AG20443 (cell line): ENCODE results near the gene SCFD2.
A peak's percentile ranks its signal among the peaks of the same experiment; 100 is the strongest.

Experiments used
- DNase-seq: peaks from one replicate; pipeline ENCODE4 v3.0.0; 2012; ENCODE audit warnings: low spot score, mixed read lengths

SCFD2 gene

DNA sequence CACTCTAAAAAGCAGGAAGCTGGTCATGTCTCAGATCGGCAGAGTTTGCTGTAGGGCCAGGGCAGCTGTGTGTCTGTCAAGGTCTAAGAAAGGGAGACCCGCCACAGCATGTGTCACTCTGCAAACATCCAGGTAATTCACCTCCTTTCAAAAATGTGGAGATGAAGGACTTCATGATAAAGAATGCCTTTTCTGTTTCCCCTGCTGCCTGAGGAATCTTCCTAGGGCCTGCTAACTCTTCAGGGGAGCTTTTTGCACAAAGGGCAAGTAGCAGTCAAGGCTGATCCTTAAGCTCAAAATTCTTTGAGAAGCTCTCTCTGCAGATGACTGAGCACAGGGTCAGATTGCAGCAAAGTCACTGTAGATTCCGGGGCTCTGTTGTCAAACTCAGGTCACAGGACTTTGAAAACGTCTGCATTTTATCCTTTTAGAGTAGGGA lies 482.7 kb downstream of the SCFD2 start:
- no peak for DNase-seq

DNA sequence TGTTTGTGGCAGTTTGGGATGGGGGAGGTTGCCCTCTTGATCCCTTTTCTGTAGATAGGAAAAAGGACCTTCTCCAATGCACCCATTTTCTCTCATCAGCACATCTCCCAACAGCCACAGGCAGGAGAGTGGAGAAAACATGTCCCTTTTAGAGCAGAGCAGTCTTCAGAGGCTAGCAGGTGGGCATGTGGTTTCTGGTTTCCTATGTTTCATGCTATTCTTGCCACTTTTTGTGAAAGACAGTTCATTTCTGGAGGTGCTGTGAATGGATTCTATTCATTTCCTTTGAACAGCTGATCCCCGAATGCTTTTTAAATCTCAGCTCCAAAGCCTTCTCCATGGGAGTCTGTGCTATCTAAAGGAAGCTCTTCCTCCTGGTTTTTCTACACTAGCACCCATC lies 484.9 kb downstream of the SCFD2 start:
- no peak for DNase-seq

DNA sequence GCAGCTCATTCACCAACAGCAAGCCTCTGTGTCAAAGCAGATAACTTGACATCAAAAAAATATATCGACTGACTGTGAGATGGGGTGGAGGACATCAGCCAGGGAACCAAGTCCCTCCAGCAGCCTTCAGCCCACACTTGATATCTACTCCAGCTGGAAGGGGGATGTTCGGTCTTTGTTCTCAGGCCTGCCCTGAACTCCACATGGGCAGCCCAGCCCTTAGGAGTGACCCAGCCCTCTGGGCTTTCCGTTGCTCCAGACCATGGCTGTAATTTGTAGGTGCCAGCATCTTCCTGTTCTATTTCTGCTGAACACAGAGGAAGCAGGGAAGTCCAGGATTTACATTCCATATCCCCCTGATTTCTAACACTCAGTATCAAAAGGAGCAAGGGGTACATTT lies 486.4 kb downstream of the SCFD2 start:
- no peak for DNase-seq

DNA sequence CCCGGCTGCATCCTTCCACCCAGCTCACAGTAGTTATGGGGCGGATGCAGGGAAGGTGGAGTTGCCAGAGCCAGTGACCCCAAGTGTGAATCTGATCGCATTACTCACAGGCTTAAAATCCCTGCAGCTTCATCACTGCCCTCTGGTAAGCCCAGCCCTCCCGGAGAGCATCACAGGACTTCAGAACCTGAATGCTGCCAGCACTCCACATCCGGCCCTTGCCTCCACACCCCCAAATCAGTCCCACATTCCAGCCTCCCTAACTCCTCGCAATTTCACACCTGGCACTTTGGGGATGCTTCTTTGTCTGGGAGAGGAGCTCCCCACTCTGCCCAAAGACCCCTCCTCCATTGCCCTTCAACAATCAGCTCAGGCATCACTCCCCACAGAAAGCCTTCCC lies 488.2 kb downstream of the SCFD2 start:
- no peak for DNase-seq

DNA sequence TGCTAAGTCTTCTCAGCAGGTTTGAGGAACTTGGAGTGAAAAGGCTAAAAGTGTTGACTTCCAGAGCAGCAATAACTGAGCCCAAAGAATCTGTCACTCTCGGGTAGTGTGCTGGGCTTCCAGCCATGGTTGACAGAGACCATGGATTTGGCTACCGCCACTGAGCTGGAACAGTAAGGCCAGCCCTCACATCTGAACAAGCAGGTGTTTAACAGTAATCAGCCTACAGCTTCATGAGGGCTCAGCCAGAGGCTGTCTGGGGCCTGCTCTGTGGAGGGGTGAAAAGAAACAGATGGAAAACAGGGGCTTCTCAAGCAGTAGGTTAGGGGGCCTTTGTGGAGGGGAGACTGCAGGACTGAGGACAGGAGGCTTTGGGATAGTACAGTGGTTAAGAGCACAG lies 488.8 kb downstream of the SCFD2 start:
- no peak for DNase-seq

DNA sequence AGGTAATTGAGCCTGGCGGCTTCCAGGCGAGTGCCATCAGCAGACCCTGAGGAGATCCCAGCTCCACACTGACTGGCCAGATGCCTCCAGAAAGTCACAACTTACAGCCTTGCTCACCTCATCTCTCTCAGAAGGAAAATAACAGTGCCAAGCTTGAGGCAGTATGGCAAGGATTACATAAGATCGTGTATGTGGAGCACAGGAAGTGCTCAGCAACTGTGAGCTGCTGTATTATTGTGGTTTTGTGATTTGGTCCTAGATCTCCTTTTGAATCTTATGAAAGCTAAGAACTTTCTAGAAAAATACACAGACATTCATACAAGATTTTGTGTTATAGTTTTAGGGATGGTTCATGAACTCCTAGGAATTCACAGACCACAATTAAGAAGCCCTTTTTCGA lies 489.8 kb downstream of the SCFD2 start:
- DNase-seq: no peak

DNA sequence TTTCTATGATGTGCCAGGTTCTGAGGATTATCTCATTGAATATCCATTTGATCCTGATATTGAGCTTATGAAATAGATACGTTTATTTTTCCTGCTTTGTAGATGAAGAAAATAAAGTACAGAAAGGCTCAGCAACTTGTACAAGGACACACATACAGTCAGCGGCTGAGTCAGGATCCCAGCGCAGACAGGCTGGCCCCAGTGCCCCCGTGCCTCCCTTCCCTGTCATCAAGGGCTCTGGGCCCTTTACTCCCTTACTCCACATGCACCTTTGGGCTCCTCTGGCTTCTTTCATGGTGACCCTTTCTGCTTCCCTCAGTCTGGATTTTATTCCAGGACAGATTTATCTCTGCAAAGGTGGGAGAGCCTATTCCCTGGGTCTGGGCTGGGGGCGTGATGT lies 490.9 kb downstream of the SCFD2 start:
- no peak for DNase-seq

DNA sequence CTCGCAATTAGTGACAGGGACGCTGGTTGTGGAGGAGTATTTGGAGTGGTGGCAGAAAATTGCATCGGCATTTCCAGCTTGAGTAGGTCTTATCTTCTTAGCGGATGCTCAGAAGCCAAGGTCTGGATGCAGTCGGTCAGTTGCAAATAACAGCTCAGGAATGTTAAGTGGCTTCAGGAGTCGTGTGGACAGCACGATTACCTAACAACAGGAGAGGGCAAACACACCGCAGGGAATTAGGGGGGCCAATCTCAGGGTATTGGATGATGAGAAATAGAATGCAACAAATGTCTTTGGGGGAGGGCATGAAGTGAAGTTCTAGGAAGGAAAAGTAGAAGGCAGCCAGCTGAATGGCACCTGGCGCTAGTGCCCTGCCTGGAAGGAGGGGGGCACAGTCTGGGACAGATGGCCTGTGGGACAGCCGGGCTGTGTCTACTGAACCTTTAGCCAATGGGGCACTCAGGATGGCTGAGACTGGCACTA lies 492.0 kb downstream of the SCFD2 start:
- DNase-seq: no peak

DNA sequence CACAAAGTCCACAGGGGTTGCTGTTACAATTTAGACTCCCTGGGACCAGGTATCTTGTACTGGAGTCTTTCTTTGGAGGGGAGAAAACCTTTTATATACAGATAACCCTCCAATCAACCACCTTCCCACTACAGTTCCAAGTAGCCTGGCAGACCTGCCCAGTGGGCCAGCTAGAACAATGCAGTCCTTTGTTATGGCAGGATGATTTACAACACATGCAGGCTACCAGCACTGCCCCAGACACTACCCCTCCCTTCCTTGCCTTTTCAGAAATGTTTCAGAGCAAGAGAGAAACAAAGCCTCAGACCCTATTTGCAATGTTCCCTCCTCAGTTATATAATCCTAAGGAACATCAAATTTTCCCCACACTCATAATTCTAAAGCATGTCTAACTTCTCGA lies 492.7 kb downstream of the SCFD2 start:
- no peak for DNase-seq

DNA sequence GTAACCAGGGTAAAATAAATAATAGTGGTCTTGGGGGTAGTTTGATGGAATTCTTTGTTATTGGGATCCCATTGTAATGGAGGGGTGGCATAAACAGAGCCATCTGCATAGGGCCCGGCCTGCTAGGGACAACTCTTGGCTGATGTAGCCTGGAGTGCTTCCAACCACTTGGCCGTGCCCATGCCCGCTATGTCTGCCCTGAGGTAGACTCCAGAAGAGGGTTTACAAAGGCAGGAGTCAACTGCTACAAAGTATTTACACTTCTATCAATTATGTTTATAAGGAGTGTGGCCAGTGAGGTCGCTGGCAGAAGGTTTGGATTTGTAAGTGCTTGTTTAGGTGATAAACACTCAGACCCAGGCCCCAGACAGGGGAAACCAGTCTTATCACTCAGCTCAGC lies 495.6 kb downstream of the SCFD2 start:
- DNase-seq: no peak

DNA sequence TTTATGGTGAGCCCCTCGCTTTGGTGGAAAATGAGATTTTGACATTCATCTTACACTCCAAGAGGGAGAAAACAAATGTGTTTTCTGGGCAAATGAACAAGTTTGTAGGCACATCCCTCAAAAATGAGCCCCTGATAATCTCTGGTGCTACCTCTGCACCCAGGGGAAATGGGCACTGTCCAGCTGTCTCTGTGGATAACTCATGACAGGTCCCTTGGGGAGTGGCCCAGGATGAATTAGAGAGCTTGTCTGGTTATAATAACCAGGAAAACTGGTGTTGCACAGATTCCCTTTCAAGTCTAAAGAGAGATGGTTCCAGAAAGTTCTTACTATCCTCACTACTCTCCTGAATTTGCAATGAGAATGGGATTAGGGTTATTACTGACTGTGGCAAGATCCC lies 496.2 kb downstream of the SCFD2 start:
- DNase-seq: no peak

DNA sequence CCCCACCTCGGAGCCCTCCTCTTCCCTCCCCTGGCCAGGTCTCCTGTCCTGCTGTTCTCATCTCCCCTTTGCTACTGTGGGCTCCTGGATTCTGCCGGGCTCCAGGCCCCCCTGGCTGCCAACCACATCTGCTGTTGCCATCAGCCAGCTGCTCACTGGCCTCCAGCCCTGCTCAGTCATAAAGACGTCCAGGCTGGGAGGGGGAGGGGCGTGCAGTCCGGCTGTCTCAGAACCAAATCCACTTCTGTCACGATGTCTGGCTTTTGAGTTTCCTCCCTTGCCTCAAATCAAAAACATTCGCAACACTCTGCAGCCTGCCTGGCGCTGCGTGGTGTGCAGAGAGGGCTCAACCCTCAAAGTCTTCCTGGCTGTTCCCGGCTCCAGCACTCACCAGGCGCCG lies 496.7 kb downstream of the SCFD2 start:
- DNase-seq: peak; percentile 78

DNA sequence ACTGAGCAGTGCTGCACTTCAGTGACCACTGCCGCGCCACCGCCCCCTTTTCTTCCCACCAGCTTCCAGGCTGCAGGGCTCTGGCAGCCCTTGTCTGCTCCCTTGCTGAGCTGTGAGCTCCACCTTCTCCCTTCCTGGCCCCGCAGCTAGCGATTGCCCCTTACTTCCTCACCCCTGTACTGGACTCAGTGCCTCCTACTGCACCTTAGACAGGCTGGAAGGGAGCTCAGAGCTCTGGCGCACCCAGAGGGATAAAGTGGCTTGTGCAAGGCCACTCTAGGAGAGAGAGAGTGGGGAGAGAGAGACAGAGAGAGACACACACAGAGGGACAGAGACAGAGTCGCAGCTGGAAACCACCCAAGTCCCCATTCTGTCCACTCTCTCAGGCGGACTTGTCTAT lies 497.7 kb downstream of the SCFD2 start:
- DNase-seq: no peak

DNA sequence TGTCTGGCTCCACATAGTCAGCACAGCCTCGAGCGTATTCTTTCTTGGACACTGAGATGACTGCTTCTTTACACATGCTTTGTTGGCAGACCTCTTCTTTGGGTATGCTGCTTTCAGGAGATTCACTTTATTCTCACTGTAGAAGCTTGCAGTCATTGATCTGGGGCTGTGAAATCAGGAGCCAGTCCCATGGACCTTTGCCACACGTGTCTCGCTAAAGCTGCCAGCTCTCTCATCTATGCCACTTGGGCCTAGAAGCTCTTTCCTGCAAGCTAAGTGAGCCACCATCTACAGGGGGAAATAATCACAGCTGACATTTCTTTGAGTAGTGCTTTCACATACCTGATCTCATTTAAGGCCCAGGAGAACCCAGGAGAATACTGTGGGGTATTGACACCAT lies 498.7 kb downstream of the SCFD2 start:
- no peak for DNase-seq

DNA sequence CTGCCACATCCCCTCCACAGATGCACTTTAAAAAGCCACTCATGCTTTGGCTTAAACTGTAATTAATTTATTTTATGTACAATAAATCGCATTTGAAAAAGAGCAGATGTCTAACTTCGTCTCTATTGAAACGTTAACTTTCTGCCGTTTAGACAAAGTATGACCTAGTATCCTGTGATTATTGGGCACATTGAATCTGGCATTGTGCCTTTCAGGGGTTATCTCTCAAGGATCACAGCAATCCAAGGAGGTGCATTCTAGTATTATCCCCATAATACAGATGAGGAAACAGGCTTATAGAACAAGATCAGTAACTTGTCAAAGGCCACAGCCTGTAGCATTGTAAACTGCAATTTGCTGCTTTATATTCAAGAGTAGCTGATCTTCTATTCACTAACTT lies 499.1 kb downstream of the SCFD2 start:
- no peak for DNase-seq

DNA sequence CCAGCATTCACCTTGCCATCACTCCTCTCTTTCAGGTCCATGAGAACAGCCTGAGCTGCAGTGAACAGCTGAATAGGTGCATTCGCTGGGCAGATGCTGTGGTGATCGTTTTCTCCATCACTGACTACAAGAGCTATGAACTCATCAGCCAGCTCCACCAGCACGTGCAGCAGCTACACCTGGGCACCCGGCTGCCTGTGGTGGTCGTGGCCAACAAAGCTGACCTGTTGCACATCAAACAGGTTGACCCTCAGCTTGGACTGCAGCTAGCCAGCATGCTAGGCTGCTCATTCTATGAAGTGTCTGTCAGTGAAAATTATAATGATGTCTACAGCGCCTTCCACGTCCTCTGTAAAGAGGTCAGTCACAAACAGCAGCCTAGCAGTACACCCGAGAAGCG lies 500.6 kb downstream of the SCFD2 start:
- DNase-seq: no peak

DNA sequence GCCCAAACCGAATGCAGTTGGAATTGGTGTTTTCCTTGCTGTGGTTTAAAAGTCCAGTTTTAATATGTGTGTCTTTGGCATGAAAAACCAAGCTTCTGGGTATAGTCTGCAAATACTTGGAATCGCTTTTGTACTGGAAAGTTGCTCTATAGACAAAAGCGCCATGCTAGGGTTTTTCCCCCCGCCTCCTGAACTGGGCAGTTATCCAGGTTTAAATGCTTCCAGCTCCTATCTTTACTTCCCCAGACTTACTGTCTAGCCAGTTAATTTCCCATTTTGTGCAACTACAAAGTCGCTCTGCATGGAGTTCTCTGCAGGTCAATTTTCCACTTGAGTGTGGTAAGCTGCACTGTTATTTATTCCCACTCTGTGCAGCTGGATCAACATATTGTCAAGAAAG lies 501.1 kb downstream of the SCFD2 start:
- DNase-seq: no peak

DNA sequence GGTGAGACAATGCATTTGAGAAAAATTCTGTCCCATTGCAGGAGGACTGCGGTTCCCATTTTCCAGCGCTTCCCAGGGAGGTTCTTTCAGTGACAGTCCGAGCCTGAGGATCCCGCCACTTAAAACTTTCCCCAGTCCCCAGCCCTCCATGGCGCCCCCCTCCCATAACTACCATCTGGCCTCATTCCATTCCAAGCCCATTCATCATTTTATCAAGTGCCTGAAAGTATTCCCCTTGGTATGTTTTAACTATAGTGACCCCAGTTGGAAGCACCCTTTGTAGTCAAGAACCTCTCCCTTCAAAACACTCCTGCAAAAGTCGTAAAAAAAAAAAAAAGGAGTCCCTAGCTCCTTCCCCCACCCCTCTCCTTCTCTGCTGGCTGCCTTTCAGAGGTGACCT lies 502.5 kb downstream of the SCFD2 start:
- no peak for DNase-seq

DNA sequence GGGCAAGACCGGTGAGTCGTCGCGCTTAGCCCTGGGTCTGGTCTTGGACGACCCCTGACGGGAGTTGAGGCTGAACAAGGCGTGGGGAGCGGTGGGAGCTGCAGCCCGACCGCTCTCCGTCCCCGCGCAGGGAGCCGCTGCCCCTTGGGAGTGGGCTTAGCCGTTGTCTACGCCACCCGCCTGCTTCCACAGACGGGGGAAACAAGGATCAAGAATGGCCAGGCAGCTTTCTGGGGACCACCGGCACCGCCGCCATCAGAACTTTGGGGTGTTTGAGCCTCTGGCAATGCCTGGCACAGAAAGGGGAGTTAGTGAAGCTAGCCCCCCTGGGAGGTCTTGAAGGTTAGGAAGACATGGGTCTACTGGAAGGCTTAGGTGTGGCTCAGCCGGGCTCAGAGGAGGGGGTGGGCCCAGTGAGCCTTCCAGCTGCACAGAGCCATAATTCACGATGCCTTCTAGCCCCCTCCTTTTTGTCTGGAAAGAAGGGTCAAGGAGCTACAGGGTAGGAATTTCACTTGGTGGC lies 503.2 kb downstream of the SCFD2 start:
- no peak for DNase-seq

DNA sequence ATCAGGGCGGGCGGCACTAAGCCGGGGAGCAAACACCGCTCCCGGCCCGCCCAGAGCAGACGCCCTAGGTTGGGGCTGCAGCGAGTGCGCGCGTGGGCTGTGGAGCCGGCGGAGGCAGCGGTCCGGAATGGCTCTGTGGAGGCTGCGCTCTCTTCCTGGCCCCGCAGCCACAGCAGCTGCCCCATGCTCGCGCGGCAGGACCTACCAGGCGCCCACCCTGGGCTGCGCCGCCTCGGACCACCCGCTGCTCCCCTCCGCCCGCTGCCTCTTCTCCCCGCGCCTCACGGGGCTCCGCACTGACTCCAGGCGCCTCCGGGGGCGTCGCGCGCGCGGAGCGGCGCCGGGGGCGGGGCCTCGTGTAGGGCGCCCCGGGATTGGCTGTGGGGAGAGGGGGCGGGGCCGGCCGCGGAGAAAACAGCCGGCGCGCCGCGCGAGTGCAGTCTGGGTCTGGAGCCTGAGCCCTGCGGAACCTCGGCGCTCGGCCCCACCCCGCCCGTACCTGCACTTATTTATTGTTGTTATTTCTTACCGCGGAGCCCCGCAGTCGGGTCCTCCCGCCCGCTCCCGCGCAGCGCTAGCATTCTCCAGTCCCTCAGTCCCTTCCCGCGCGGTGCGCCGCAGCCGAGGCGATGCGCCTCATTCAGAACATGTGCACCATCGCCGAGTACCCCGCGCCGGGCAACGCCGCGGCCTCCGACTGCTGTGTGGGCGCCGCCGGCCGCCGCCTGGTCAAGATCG lies 503.8 kb downstream of the SCFD2 start, which contains the start of gene RASL11B:
TSS of gene RASL11B (plus strand) at position 439 of the 738 bp plus-strand sequence. CDS start at position 630, 191 bp downstream.
- peak; percentile 98 for DNase-seq

DNA sequence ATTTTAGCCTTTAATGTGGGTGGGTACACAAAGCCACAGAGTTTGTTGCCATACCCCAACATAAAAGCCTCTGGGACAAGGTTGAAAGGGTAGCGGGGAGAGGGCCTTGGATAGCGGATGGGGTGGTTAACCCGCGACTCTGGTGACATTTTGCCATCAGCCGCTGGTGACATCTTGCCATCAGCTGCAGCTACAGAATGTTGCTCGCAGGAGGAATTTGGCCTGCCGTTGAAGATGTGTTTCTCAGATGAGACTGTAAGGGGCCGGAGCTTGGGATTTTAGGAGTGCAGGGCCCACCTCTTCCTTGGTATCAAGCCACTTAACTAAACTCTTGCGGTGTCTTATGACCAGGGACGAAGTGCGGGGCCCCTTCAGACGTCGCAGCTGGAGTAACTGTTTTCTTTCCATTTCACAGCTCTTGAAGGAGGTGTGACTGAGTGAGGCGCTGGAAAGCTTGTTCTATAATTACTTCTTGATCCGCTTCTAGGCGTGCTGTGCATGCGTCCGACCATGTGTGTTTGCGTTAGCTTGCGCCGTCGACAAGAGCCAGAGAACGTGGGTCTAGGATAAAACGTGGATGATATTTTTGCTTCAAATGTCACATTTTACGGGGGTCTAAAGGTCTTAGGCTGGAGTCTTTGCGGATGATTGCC lies 504.6 kb downstream of the SCFD2 start:
- no peak for DNase-seq

DNA sequence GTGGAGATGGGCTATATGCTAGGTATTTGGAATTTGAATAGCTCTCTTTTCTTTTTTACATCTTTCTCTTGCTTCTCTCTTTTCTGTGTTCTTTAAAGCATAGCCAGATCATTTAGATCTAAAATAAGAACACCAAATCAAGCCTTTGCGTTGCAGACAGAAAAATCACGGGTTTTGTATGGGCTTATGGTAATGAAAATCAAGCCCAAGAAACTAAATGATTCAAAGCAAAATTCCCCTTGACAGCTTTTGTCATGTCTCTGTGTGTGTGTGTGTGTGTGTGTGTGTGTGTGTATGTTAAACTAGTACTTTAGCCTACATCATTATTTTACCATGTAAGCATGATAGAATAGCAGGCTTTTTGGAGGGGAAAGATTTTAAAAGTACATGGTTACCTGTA lies 505.5 kb downstream of the SCFD2 start:
- DNase-seq: no peak

DNA sequence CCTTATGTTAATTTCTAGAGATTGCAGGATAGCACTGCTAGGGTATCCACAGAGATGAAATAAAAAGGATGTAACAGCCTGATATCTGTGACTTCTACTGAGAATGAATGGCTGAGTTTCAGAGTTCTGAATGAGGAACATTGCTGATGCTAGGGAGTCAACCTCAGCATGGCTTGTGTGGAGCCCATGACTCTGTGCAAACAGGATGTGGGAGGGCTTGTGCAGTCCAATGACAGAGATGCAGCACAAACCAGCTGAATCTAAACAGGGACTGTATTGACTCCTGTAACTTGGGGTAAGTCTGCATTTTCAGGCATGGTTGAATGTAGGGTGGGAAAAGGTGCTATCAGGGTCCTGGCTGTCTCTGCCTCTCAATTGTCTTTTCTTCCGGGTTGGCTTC lies 509.1 kb downstream of the SCFD2 start:
- DNase-seq: no peak
